KMS-11 (cell line): ENCODE results near the gene CARD6.

ENCODE experiments used
- H2AFZ ChIP-seq: fragments of 200-600 bp; sonication (generic); 2 replicates; pipeline ENCODE4 v1.6.1; 2016; ENCODE audit warnings: antibody characterized with exemption, mixed run types, low read depth
- H3K27ac ChIP-seq: fragments of 200-600 bp; sonication (generic); 2 replicates; pipeline ENCODE4 v1.6.1; 2016; ENCODE audit warnings: mild to moderate bottlenecking, mixed run types
- H3K27me3 ChIP-seq: fragments of 200-600 bp; sonication (generic); 2 replicates; pipeline ENCODE4 v1.6.1; 2017; ENCODE audit warnings: mild to moderate bottlenecking, low read depth, mixed run types, moderate library complexity; ENCODE audit not compliant: insufficient read depth
- H3K36me3 ChIP-seq: fragments of 200-600 bp; sonication (generic); 2 replicates; pipeline ENCODE4 v1.6.1; 2017; ENCODE audit warnings: mild to moderate bottlenecking, mixed run types; ENCODE audit not compliant: insufficient read depth
- H3K4me1 ChIP-seq: fragments of 200-600 bp; sonication (generic); 2 replicates; pipeline ENCODE4 v1.6.1; 2016; ENCODE audit warnings: mild to moderate bottlenecking, low read depth, mixed run types; ENCODE audit not compliant: poor library complexity, severe bottlenecking
- H3K4me2 ChIP-seq: fragments of 200-600 bp; sonication (generic); 2 replicates; pipeline ENCODE4 v1.7.0; 2016; ENCODE audit warnings: mild to moderate bottlenecking, mixed run types
- H3K4me3 ChIP-seq: fragments of 200-600 bp; sonication (generic); IDR thresholded peaks from 2 replicates; pipeline ENCODE4 v1.6.1; 2017; ENCODE audit warnings: low read depth, low read length, mixed read lengths; ENCODE audit not compliant: insufficient read depth
- H3K79me2 ChIP-seq: fragments of 200-600 bp; sonication (generic); 2 replicates; pipeline ENCODE4 v1.6.1; 2016; ENCODE audit warnings: low read depth, mixed run types; ENCODE audit not compliant: insufficient read depth
- H3K9ac ChIP-seq: fragments of 200-600 bp; sonication (generic); 2 replicates; pipeline ENCODE4 v1.6.1; 2016; ENCODE audit warnings: mild to moderate bottlenecking, mixed run types
- H4K20me1 ChIP-seq: fragments of 200-600 bp; sonication (generic); 2 replicates; pipeline ENCODE4 v1.6.1; 2016; ENCODE audit warnings: mild to moderate bottlenecking, mixed run types; ENCODE audit not compliant: insufficient read depth
- TF ChIP-seq, protein P1 (sequence below): fragments of 200-600 bp; sonication (generic); conservative IDR thresholded peaks from 2 replicates; pipeline ENCODE4 v1.6.1; 2017; ENCODE audit warnings: low read depth, mild to moderate bottlenecking, antibody characterized with exemption, low read length, moderate library complexity, mixed read lengths

Gene CARD6

DNA sequence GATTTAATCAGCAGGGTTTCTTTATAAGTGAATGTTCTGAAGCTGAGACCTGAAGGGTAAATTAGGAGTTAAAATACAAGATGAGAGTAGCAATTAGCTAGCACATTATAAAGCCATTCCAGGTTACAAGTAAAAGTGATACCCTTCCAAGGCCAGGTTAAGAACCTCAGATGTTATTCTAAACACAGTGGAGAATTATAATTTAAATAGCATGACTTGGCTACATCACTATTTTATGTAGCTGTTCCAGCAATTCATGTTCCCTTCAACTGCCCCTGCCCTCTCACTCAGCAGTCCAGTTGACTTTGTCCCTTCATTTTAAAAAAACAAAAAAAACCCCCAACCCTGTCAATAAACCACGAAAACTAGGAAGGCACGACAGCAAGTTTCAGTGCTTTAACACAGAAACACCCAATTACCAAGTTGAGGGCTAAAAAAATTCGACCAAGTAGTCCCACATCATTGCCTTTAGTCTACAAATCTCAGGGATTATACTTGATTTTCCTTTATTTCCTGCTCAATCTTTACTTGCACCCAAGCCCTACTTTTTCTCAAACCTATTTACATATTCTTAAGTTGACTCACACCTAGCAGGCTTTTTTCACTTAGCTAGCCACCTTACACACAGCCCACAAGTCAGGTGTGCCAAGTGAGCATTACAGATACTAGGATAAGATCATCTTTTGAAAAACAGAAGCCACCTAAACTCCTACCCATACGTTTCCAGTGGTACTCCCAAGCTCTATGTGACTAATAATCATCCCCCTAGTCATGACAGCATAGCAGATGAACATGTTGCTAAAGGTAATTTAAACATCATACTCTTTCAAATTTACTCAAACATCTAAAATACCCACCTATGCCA lies 9.6 kb upstream of the CARD6 start:
- Histone ChIP-seq H3K36me3 (peaks cover 43% of the 10 kb centered on the region), H3K27me3 (no peaks in the 10 kb centered on the region), H3K9ac (peak overlapping the region; percentile 11; the same call in 1 of the 2 replicates), H4K20me1 (peaks cover 40% of the 10 kb centered on the region), H3K4me2 (peak overlapping the region; percentile 97), H3K4me1 (peaks cover 38% of the 10 kb centered on the region), H3K79me2 (peaks cover 42% of the 10 kb centered on the region), H3K4me3 (no peak overlapping the region), H3K27ac (peak overlapping the region; percentile 96), H2AFZ (no peak overlapping the region)
- TF ChIP-seq, protein P1, sequence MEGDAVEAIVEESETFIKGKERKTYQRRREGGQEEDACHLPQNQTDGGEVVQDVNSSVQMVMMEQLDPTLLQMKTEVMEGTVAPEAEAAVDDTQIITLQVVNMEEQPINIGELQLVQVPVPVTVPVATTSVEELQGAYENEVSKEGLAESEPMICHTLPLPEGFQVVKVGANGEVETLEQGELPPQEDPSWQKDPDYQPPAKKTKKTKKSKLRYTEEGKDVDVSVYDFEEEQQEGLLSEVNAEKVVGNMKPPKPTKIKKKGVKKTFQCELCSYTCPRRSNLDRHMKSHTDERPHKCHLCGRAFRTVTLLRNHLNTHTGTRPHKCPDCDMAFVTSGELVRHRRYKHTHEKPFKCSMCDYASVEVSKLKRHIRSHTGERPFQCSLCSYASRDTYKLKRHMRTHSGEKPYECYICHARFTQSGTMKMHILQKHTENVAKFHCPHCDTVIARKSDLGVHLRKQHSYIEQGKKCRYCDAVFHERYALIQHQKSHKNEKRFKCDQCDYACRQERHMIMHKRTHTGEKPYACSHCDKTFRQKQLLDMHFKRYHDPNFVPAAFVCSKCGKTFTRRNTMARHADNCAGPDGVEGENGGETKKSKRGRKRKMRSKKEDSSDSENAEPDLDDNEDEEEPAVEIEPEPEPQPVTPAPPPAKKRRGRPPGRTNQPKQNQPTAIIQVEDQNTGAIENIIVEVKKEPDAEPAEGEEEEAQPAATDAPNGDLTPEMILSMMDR = no peak

DNA sequence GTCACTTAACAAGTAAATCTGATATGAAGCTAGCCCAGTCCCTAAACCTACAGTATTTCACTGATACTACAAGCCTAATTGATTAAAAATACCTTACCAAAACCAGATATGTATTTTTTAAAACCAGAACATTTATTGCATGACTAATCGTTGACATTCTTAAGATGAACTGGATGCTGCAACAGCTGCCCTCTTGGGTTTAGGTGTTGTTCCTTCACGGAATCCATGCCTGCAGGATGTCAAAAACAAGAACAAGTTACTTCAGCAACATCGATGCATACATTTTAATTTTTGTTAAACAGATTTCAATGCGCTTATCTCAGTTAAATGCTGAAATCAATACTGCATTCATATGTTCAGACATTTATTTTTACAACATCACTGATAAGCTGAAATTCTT lies 8.8 kb upstream of the CARD6 start:
- Histone ChIP-seq H3K79me2 (peaks cover 42% of the 10 kb centered on the region), H3K4me1 (peaks cover 38% of the 10 kb centered on the region), H3K4me3 (no peak overlapping the region), H3K27ac (peak overlapping the region; percentile 96; the same call in 1 of the 2 replicates), H2AFZ (no peak overlapping the region), H3K4me2 (peak overlapping the region; percentile 97), H3K36me3 (peaks cover 43% of the 10 kb centered on the region), H3K9ac (peak overlapping the region; percentile 11; the same call in 1 of the 2 replicates), H4K20me1 (peaks cover 39% of the 10 kb centered on the region), H3K27me3 (no peaks in the 10 kb centered on the region)
- TF ChIP-seq, protein P1 = no peak

DNA sequence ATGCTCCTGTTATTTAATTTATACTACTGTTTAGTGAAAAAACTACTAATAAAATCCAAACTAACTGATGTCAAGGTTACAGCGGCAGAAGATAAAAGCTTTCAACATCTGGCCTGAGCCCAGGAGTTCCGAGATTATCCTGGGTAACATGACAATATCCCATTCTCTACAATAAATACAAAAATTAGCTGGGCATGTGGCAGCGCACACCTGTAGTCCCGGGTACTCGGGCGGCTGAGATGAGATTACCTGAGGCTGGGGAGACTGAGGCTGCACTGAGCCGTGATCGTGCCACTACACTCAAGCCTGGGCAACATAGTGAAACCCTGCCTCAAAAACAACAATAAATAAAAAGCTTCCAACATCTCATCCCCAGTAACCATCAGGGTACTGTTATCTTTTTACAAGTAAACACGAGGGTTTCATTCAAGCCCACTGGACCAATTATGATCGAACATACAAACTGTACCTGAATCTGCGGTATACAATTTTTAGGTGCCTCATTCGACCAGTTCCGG lies 7.4 kb upstream of the CARD6 start:
- peaks cover 42% of the 10 kb centered on the region for H3K79me2 ChIP-seq
- H3K27me3 ChIP-seq = no peaks in the 10 kb centered on the region
- peaks cover 34% of the 10 kb centered on the region for H4K20me1 ChIP-seq
- peaks cover 43% of the 10 kb centered on the region for H3K36me3 ChIP-seq
- peaks cover 38% of the 10 kb centered on the region for H3K4me1 ChIP-seq
- no peak overlapping the region for H3K4me3 ChIP-seq
- peak overlapping the region; percentile 96 for H3K27ac ChIP-seq
- peak overlapping the region; percentile 100 for H3K9ac ChIP-seq
- H3K4me2 ChIP-seq = peak overlapping the region; percentile 97
- H2AFZ ChIP-seq = no peak overlapping the region
- TF ChIP-seq, protein P1 = no peak

DNA sequence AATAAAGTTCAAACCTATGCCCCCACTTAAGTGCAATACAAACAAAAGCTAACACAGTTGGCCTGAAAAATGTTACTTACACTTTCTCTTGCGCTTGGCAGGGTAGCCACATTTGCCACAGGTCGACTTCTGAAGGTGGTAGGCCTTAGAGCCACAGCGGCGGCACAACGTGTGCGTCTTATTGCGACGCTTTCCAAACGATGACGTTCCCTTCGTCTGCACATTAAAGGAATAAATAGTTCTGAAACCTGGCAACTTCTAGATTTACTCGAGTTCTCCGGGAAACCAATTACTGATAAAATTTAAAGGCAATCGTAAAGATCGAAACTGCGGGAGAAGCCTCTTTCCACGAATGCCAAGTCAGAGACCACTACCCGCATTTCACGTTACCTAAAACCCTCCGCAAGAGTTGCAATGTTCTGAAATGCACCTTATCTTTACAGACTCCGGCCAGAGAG lies 6.7 kb upstream of the CARD6 start:
- peaks cover 43% of the 10 kb centered on the region for H3K36me3 ChIP-seq
- peak overlapping the region; percentile 97 for H3K4me2 ChIP-seq
- H3K27ac ChIP-seq = peak overlapping the region; percentile 96
- peaks cover 28% of the 10 kb centered on the region for H4K20me1 ChIP-seq
- no peak overlapping the region for H3K4me3 ChIP-seq
- H3K27me3 ChIP-seq = no peaks in the 10 kb centered on the region
- 0 out of 2 replicates have a peak overlapping the region, but pooled peaks have one; percentile 21 for H2AFZ ChIP-seq
- H3K79me2 ChIP-seq = peaks cover 42% of the 10 kb centered on the region
- peak overlapping the region; percentile 100 for H3K9ac ChIP-seq
- H3K4me1 ChIP-seq = peaks cover 38% of the 10 kb centered on the region
- TF ChIP-seq, protein P1 = no peak
